Measurements from ENCODE around the gene TTLL6.

The TTLL6 gene

DNA sequence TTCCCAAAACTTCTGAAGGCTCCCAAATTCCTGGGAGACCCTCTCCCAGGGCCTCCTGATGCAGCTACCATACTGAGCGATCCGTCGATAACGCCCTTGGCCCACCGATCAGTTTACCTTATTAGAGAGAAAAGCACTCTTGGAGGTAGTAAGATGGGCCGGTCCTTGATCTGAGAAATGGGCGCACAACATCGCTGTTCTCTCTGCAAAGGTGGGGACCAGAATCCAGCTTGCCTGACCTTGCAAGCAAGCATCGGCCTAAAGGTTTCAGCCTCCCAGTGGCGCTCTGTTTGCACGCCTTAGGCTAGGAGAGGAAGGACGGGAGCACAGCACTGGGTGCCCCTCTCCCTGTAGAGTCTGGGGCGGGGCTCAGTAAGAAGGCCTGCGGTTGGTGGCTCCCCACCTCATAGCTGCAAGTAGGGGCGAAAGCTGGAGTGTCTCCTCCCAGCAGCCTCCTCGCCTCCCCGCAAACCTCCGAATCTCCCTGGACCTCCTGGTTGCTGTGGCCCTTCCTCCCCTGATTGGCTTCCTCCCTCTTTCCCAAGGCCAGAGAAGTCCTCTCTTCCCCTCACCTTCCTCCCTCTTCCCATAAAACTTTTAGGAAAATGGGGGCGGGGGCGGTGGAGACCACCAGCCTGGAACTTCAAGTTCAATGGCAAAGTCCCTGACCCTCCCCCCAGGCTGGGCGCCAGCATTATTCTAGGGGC lies 94.7 kb downstream of the TTLL6 start, which contains the start of gene PRAC1:
PRAC1 (minus strand) TSS at position 318 of the 707 bp plus-strand sequence; CDS start at position 192, 126 bp downstream.
- TF ChIP-seq, protein P1, sequence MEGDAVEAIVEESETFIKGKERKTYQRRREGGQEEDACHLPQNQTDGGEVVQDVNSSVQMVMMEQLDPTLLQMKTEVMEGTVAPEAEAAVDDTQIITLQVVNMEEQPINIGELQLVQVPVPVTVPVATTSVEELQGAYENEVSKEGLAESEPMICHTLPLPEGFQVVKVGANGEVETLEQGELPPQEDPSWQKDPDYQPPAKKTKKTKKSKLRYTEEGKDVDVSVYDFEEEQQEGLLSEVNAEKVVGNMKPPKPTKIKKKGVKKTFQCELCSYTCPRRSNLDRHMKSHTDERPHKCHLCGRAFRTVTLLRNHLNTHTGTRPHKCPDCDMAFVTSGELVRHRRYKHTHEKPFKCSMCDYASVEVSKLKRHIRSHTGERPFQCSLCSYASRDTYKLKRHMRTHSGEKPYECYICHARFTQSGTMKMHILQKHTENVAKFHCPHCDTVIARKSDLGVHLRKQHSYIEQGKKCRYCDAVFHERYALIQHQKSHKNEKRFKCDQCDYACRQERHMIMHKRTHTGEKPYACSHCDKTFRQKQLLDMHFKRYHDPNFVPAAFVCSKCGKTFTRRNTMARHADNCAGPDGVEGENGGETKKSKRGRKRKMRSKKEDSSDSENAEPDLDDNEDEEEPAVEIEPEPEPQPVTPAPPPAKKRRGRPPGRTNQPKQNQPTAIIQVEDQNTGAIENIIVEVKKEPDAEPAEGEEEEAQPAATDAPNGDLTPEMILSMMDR (IDR thresholded peaks at IDR 0.05; ENCODE audit: insufficient read depth, low read length, missing control alignments) = no peak
- no peak for DNase-seq (ENCODE audit: low read depth, low spot score)
- ChIA-PET CTCF (interaction anchor here (1.0 to 19.2 kb wide), 11 partner anchors 12 to 162 kb away, joined by 3 to 353 read pairs (median 35); no protein-coding TSS in a partner anchor), POLR2A (no interaction called here)
- no peak within 1 kb of the TSS for H3K4me3 ChIP-seq (ENCODE audit: low read depth, low read length)

DNA sequence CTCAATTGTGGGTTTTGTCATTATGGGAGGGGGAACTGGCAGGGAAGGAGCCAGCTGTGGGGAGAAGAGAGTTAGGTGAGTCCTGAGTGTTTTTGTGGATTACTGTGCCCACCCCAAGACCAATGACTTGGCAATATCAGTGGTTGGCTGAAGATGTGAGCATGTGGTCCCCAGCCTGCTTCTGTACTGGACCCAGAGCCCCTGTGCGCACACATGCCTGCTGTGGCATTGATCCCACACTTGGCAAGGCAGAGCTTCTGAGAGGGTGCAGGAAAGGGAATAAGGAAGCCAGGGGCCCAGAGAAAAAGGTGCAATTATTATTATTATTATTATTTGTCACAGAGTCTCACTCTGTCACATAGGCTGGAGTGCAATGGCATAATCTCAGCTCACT lies 96.0 kb downstream of the TTLL6 start:
- ChIA-PET POLR2A (interaction anchor here (0.5 kb wide), 1 partner anchor 71 kb away, joined by 4 read pairs; no protein-coding TSS in a partner anchor), CTCF (interaction anchor here (0.8 to 19.2 kb wide), 6 partner anchors 10 to 567 kb away, joined by 3 to 353 read pairs (median 5); no protein-coding TSS in a partner anchor)
- no peak overlapping the region for H3K4me3 ChIP-seq (ENCODE audit: low read depth, low read length)
- no peak for DNase-seq (ENCODE audit: low read depth, low spot score)
- TF ChIP-seq, protein P1 (IDR thresholded peaks at IDR 0.05; ENCODE audit: insufficient read depth, low read length, missing control alignments) = no peak

DNA sequence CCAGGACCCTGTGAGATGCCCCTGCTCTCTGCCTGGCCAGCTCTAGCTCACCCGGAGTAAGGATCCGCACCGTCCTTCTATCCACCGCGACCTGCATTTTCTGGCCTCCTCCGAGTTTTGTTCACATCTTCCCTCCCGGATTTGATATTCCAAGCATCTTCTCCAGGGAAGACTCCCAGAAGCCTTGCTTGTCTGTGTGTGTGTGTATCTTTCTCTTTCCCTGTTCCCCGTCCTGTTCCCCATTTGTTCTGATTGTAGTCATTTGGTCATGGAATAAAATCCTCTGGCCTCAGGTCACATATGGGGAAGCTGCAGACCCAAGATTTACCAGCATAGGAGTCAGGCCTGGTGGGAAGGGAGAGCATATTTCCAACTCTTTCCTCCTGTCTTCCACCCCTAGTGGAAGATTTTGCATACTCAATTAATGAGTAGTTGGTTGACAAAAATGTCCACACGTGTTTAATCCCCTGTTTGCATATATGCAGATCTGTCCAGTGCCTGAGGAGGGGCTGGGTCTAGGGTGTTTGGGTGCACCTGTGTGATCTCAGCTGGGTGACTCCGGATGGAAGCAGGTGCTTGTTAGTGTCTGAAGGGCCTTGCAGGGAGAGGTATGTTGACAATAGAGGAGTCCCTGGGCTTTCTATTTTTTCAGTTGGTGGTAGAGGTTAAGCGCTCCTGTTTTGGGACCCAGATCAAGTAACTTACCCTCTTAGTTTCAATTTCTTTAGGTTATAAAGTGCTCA lies 96.6 kb downstream of the TTLL6 start:
- DNase-seq (ENCODE audit: low read depth, low spot score) = no peak
- H3K4me3 ChIP-seq (ENCODE audit: low read depth, low read length) = no peak overlapping the region
- CTCF ChIA-PET = interaction anchor here (0.8 to 19.2 kb wide), 12 partner anchors 8 to 566 kb away, joined by 3 to 353 read pairs (median 4); partner anchors contain the start of gene HOXB13
- TF ChIP-seq, protein P1 (IDR thresholded peaks at IDR 0.05; ENCODE audit: insufficient read depth, low read length, missing control alignments) = no peak
- POLR2A ChIA-PET = no interaction called here

- no peak overlapping the region for H3K4me3 ChIP-seq (ENCODE audit: low read depth, low read length)
- CTCF ChIA-PET = interaction anchor here (0.8 to 19.2 kb wide), 11 partner anchors 9 to 169 kb away, joined by 3 to 353 read pairs (median 4); partner anchors contain the start of gene HOXB13
- POLR2A ChIA-PET = no interaction called here
- TF ChIP-seq, protein P1 (IDR thresholded peaks at IDR 0.05; ENCODE audit: insufficient read depth, low read length, missing control alignments) = no peak
- DNase-seq (ENCODE audit: low read depth, low spot score) = no peak
These were observed 97.3 kb downstream of the TTLL6 start for GRCh38 chr17:48719642-48720265.

- POLR2A ChIA-PET = no interaction called here
- no peak for DNase-seq (ENCODE audit: low read depth, low spot score)
- TF ChIP-seq, protein P1 (IDR thresholded peaks at IDR 0.05; ENCODE audit: insufficient read depth, low read length, missing control alignments) = no peak
- CTCF ChIA-PET = interaction anchor here (0.6 to 19.2 kb wide), 14 partner anchors 8 to 170 kb away, joined by 3 to 353 read pairs (median 4); partner anchors contain the start of gene HOXB13
- peak overlapping the region; percentile 6; the same call in 1 of the 2 replicates for H3K4me3 ChIP-seq (ENCODE audit: low read depth, low read length)
These were observed 98.0 kb downstream of the TTLL6 start for GRCh38 chr17:48718761-48719641.
